DMS79 (cell line): Measurements from ENCODE around the gene OLFML2A.

Experiments
- DNase-seq: peaks from one replicate; lab custom pipeline; 2025; lab: John Stamatoyannopoulos, UW

The OLFML2A gene

DNA sequence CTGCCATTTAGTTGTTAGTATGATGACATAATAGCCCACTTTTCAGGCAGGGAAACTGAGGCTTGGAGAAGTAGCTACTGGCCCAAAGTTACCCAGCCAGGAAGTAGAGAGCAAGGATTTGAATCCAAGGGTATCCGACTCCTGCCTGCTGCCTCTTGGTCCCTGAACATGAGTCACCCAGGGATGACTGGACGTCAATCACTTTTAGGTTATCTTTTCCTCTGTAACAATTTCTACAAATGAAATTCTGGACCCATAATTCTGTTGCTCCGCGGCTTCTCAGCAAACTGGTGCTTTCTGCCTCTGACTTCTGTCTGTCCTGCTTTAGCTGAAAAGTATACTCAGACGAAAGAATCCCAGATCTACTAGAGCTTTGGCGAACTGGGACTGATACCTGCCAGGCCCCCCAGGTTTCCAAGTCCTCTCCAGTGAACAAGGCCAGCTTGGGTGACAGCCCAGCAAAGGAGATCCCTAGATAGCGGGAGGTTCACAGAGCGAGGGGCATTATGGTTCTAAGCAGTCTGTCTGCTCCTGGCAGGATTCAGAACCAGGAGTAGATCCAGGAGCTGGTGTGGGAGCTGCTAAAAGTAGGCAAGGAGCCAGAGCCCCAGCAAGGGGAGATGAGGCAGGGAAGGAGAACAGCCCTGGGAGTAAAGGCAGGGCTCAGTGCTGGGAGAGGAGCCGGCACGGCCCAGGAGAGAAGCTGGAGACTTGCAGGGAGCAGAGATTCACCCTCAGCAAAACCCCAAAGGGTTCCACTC is 20.6 kb downstream of the OLFML2A start:
- DNase-seq: no peak

DNA sequence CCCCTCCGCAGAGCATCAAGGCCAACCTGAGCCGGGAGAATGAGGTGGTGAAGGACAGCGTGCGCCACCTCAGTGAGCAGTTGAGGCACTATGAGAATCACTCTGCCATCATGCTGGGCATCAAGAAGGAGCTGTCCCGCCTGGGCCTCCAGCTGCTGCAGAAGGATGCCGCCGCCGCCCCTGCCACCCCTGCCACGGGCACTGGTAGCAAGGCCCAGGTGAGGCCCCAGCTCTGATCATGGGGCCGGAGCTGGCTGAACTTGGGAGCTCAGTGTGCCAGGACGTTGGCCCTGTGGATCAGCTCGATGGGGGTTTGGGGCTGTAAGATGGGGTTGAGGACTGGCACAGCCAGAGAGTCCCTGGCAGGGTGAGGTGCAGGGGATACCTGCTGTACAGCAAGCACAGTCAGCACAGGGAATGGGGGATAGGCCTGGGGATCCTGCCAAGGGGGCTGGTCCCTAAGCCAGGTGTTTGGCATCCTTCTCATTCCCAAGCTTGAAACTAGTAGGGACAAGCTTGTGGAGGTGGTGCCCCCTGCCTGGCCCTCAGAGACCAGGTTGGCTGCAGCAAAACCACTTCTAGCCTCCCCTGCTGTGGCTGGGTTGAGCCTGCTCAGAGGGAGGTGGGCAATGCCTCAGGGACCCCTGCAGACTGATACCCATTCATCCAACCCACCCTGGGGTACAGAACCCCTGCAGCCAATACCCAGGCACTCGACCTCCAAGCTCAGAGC is 22.5 kb downstream of the OLFML2A start:
- no peak for DNase-seq

DNA sequence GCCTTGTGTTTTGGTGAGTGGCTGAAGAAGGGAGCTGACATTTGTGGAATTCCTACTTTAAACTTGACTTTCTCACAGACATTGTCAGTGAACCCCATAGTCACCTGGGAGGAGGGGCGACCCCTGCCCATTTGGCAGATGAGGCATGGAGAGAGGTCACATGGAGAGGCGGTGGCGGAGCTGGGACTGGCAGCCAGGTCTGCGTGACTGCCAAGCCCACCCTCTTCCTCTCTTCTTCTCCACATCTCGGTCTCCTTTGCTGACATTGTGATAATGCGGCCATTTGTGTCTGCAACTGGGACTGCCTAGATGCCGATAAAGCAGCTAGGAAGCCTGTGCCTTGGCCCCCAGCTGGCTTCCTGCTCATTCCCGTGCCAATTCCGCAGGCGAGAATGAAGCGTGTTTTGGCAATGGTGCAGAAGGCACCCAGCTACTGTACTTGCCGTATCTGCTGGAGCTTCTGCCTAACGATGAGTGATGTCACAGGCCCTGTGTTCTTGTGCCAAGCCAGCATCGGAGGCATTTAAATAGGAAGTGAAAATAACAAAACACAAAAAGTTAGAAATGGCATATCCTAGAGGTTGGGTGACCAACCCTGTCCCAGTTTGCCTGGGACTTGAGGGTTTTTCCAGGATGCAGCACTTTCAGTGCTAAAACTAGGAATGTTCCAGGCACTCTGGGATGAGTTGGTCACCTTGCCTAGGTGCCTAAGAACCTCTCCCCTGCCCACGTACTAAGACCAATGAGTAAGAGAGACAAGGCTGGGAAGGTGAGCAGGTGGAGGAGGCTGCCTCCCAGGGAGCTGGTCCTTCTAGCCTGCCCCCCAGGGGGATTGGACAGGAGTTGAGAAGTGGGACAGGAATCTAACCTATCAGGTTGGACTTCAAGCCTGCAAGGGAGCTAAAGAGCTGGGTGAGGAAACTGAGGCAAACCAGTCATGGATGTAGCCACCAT is 23.6 kb downstream of the OLFML2A start:
- no peak for DNase-seq

DNA sequence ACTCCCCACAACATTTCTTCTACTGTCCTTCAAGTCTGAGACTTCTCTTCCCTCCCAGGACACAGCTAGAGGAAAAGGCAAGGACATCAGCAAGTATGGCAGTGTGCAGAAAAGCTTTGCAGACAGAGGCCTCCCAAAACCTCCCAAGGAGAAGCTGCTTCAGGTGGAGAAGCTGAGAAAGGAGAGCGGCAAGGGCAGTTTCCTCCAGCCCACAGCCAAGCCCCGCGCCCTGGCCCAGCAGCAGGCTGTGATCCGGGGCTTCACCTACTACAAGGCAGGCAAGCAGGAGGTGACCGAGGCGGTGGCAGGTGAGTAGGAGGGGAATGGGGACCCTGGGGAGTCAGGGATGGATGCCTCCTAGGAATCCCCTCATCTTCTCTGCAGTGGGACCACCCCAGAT is 24.4 kb downstream of the OLFML2A start:
- no peak for DNase-seq

DNA sequence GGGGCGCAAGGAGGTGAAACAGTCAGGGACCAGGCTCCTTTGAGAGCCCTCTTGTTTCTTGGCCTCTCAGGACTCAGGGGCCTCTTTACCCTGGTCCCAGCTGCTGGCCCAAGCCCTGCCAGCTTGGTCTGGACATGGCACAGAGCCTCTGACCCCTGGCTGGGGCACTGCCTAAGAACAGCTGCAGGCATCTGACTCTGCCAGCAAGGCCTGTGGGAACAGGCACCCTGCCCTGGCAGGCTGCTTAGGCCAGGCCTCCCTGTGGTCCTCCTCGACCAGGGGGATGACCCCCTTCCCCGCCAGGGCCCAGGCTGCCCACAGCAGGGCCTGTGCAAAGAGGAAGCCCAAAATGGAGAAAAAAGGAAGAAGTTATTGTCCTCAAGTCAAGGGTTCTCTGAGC is 25.5 kb downstream of the OLFML2A start:
- no peak for DNase-seq

DNA sequence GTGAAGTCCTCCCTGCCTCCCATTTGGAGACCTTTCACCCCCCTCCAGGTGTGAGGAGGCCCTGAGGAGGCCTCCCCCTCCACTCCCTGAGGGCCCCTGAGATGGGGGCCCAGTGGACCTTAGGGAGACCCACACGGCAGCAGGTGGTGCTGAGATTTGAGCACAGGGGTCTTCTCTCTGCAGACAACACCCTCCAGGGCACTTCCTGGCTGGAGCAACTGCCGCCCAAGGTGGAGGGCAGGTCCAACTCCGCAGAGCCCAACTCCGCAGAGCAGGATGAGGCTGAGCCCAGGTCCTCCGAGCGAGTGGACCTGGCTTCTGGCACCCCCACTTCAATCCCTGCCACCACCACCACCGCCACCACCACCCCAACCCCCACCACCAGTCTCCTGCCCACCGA is 27.0 kb downstream of the OLFML2A start:
- no peak for DNase-seq

DNA sequence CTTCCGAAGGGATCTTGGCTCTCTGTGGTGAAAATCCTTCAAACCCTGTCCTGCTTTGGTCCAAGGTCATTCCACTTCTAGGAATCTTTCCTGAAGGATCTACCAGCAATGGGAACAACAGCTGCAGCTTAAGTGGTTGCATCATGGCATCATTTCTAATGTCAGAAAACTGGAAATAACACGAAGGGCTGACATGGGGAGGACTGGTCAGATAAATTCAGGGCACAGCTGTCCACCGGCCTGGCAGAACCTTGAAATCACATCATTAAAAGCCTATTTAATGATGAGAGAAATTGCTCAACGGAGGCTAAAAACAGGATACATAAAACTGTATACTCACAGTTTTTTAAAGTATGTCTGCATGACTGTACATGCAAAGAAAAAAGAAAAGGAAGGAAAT is 28.3 kb downstream of the OLFML2A start:
- DNase-seq: no peak

DNA sequence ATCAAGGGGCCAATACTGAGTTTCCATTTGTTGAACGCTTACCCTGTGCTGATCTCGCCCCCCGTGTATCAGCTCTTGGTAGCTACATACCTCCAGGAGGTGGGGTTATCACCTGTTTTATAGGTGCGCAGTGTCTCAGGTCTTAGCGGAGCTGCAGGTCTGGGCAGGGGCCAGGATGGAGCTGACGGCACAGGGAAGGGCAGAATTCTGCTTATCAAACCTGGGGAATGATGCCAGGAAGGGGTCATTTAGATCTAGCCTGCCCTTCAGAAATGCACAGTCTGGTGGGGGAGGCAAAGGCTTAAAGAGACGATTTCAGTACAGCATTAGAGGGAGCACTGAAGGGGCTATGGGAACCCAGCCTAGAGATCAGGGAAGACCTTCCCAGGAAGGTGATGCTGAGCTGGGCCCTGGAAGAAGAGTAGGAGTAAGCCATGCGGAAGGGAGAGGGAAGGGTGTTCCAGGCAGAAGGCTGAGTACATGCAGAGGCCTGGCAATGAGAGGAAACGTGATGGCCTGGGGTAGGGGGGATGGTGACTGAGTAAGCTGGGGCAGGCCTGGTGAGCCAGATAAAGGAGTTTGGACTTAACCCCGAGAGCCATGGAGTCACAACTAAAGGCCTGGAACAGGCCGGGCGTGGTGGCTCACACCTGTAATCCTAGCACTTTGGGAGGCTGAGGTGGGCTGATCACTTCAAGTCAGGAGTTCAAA is 31.5 kb downstream of the OLFML2A start:
- no peak for DNase-seq

DNA sequence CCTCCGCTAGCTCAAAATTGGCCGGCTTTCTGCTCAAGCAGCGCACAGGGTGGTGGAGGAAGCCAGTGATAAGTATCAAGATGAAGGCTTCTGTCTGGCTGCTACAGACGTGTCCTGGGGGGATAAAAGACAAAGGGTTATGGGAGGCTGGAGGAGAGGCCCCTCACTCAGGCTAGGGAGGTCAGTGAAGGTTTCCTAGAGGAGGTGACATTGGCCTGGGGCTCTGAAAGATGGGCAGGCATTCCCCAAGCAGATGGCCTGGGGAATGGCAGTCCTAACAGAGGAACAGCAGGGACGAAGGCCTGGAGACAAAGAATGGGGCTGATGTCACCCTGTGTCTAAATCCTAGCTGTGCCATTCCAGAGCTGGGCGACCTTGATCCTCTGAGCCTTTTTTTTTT is 32.3 kb downstream of the OLFML2A start:
- no peak for DNase-seq

DNA sequence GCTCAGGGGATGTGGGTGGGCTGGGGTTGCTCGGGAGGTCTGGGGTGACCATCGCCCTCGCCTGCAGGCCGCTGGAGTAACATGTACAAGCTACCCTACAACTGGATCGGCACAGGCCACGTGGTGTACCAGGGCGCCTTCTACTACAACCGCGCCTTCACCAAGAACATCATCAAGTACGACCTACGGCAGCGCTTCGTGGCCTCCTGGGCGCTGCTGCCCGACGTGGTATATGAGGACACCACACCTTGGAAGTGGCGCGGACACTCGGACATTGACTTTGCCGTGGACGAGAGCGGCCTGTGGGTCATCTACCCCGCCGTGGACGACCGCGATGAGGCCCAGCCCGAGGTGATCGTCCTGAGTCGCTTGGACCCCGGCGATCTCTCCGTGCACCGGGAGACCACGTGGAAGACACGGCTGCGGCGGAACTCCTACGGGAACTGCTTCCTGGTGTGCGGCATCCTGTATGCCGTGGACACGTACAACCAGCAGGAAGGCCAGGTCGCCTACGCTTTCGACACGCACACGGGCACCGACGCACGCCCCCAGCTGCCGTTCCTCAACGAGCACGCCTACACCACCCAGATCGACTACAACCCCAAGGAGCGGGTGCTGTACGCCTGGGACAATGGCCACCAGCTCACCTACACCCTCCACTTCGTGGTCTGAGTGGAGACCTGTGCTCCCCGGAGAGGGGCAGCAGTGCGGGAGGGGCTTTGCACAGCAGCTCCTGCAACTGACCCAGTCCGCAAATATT is 33.0 kb downstream of the OLFML2A start:
- no peak for DNase-seq

DNA sequence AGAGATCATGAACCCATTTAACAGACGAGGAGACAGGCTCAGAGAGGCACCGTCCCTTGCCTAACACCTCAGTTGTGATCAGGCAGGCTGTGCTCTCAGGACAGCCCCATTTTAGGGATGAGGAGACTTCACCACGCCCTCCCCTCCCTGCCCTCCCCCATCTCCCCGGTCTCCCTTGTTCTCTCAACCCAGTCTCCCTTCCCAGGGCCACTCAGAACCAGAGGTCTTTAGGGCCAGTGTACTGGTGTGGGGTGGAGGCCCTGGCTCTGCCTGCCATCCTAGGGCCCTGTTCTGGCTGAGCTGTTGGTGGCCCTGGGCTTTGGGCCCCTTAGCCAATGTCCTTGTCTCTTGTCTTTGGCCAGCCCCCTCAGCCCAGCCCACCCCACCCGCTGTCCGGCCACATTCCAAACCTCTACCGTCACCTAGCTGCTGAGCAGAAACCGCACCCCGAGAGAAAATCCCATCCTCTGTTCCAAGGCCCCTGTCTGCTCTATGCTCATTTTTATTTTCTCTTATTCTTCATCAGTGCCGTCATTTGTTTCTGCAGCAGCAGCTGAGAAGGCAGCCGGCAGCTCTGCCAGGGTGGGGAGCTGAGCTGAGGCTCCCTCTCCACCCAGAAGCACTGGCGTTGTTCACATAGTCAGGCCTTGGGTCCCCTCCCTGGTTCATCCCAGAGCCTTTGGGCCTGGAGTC is 33.9 kb downstream of the OLFML2A start:
- DNase-seq: no peak

DNA sequence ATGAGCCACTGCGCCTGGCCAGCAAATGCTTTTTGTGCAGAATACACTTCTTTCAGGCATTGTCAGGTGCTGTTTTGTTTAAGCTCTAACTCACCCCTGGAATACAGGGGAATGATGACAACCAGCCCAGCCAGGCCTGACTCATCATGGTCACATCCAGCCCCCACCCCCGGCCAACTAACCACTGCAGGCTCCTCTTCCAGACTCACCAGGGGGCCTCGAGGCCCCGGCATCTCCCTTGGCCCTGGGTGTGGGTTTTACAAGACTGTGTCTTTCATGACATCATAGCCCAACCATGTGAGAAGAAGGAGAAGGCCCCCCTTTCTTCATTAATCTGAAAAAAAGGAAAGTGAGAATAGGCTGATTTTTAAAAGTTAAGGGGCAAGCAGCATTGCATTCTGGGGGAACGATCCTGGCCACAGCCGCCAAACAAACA is 35.5 kb downstream of the OLFML2A start:
- DNase-seq: no peak

DNA sequence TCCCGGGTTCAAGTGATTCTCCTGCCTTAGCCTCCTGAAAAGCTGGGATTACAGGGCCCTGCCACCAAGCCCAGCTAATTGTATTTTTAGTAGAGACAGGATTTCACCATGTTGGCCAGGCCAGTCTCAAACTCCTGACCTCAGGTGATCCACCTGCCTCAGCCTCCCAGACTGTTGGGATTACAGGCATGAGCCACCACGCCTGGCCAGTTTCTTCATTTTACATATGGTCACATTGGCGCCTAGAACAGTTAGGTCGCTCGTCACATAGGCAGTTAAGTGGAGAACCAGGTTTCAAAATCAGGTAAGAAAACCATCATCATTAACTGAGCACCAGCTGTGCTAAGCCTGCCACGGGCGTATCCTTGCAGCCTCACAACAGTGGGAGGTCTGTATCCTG is 36.1 kb downstream of the OLFML2A start:
- no peak for DNase-seq

DNA sequence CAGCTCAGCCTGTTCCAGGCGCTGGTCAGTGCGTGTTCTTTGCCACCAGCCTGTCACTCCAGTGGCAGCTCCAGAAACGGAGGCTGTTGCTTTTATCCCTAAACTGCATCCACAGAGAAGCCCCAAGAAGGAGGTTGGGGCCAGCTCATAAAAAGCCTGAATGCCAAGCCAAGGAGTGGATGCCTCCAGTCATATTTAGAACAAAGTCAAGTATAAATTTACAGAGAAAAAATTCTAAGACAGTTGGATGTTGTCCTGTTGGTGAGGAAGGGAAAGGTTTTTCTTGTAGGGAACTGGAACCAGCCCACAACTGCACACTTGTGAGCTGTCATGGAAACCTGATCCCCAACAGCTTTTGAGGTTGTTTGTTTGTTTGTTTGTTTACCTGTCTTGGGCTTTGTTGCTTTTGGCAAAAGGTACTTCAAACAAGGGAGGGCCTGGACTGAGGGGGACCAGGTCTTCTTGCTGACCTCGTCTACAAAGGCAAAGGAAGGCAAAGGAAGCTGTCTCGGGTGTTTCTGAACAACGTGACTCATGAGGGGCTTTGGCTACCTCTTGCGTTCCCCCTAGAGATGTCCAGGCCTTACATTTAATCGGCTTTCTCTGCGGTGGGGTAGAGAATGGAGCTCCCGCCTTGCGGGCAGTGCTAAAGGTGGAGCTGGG is 36.7 kb downstream of the OLFML2A start:
- DNase-seq: no peak

DNA sequence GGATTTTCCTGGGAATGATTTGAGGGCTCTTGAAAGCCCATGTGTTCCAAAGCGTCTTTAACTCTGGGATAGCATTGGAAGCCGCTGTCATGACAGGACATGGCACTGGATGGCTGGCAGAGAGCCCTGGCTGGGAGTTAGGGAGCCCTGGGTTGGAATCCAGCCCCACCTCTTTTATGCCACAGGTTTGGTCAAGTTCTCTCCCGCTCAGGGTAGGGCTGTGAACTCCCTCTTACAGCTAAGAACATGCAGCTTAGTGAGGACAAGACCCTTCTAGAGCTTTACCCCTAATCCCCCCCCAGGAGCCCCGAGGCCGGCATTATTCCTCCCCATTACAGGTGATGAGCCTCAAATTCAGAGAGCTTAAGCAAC is 37.2 kb downstream of the OLFML2A start:
- no peak for DNase-seq

DNA sequence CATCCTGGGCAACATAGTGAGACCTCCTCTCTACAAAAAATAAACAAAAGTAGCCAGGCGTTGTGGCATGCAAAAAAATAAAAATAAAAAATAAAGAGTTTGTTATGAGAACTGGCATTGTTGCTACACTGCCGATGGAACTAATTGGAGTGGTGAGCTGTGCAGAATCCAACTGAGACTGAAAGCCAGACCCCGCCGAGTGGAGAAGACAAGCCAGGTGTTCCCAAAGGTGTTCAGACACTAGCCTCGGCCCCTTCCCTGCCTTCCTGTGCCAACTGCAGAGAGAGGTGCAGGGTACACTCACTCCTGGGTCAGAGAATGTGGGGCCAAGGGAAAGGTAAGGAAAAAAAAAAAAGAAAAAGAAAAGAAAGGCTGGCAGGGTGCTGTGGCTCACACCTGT is 38.7 kb downstream of the OLFML2A start:
- no peak for DNase-seq

DNA sequence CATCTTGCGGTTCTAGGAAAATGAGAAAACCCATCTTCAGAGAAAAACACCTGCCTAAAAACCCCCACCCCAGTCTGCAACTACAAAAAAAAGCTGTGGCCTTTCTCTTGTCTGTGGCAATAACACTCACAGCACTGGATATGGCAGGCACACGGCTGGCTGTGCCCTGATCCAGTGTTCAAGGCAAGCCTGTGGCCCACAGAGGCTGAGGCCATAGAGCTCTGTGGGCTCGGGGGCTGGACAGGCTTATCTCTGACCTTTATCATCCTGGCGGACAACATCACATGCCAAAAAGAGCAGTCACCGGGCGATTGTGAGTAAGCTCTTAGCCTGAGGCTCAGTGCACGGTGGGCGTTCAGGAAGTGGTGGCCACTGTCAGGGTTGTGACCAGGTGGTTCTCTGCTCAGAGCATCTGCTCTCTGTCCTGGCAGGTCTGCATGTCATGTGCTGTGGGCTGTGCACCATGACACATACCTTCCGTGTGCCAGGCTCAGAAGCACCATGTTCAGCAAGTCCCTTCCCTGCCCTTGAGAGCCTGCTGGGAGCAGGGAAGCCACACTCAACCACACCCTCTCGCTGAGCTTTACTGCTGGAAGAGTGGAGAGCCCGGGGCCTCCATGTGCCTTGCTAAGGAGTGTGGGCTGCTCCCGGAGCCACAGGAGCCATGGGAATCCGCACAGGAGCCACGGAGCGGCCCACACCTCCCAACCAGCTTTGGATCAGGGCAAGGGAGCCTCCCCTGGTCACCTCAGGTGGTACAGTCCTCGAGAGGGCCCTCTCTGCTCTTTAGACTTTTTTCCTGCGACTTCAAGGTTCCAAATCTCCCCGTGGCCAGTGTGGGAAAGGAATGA is 41.7 kb downstream of the OLFML2A start:
- DNase-seq: no peak

DNA sequence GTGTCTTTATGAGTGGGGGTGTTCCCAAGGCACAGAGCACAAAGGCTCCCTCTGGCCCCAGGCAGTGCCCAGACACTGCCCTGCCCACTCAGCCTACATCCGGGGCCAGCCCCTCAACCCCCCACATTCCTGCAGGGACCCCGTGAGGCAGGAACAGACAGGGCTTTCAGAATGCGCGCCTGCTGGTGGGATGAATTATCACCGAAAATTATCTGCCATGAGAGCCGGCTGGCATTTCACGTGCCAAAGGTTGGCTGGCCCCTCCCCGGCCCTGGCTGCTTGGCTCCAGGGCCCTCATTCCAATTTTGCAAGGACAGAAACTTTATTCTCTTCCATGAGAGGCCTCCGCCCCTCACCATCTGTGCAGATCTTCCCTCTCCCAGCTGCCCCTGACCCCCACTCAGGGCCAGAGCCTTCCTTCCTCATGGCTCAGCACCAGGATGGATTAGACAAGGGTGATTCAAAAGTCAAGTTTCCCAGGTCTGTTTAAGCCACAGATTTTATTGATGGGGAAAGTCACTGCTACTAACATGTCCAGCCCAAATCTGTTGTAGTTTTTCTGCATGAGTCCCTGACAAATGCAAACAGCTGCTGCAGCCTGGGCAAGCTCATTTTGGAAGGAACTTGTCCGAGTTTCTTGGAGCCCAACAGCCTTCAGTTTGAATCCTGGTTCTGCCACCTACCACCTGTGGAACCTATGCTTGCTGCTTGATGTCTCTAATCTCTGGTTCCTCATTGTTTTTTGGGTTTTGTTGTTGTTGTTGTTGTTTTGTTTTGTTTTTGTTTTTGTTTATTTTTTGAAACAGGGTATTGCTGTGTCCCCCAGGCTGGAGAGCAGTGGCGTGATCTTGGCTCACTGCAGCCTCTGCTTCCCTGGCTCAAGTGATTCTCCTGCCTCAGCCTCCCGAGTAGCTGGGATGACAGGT is 44.0 kb downstream of the OLFML2A start:
- no peak for DNase-seq
